HG03565 (cell line): ENCODE results near the gene SSTR5.
"Not testable (repeated sequence)": the region's sequence is repeated elsewhere in the genome, so short reads cannot be mapped to it uniquely, and the experiment has no call there.

ENCODE experiments used
- ATAC-seq: cut with Tn5 transposase; IDR thresholded peaks from one replicate; pipeline ENCODE4 v1.9.1; 2021; ENCODE audit warnings: mild to moderate bottlenecking, moderate library complexity; ENCODE audit not compliant: unreplicated experiment

The SSTR5 gene

DNA sequence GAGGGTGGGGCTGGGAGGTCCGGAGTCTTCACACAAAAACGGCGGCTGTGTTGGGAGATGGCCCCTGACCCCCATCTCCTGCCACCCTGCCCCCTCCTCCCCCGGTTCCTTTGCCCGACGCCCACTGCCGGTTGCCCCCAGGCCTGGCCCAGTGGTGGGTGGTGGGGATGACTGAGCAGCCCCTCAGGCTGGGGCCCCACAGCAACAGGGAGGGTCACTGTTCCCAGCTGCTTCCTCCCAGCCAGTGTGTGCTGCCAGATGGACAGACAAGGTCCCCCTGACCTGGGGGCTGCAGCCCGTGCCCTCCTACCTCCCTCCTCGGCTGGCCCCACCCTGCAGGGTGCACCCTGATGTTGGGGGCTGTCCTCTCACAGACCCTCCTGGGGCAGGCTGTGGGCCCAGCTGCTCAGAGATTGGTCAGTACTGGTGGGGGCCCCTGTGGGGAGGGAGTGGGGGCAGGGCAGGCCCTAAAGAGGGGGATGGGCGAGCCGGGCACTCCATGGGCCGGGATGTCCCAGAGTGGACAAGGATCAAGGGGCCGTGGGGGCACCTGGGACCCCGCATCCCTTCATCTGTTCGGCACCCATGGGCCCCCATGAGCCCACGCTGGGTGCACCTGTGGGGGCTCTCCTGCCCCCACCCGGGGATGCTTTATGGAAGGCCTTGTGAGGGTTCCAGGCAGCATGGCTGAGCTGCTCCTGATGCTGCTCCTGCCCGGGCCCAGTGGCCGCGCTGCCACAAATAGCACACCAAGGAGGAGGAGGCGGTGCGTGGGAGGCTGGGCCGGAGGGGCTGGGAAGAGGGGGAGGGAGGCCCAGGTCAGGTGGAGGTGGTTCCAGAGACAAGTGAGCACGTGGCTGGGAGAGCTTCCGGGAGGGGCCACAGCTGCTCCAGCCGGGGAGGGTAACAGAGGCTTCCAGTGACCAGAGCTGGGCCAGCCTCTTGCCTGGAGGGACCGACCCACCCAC is 18.4 kb downstream of the SSTR5 start:
- no peak for ATAC-seq

DNA sequence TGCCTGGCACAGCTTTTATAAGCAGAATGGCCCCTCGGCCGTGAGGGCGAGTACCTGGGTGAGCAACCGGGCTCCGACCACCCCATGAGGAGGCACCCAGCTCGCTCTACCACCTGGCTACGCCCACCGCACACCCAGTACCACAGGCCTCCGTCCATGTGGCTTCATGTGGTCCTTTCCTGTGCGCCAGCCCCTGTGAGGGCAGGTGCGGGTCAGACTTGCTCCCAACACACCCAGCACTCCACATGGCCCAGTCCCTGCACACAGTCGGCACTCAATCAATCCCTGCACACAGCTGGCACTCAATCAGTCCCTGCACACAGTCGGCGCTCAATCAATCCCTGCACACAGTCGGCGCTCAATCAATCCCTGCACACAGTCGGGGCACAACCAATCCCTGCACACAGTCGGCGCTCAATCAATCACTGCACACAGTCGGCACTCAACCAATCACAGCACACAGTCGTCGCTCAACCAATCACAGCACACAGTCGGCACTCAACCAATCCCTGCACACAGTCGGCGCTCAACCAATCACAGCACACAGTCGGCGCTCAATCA is 19.5 kb downstream of the SSTR5 start:
- ATAC-seq: no peak

DNA sequence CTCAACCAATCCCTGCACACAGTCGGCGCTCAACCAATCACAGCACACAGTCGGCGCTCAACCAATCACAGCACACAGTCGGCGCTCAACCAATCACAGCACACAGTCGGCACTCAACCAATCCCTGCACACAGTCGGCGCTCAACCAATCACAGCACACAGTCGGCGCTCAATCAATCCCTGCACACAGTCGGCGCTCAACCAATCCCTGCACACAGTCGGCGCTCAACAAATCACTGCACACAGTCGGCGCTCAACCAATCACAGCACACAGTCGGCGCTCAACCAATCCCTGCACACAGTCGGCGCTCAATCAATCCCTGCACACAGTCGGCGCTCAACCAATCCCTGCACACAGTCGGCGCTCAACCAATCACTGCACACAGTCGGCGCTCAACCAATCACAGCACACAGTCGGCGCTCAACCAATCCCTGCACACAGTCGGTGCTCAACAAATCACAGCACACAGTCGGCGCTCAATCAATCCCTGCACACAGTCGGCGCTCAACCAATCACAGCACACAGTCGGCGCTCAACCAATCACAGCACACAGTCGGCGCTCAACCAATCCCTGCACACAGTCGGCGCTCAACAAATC is 20.2 kb downstream of the SSTR5 start:
- ATAC-seq: not testable (repeated sequence)

DNA sequence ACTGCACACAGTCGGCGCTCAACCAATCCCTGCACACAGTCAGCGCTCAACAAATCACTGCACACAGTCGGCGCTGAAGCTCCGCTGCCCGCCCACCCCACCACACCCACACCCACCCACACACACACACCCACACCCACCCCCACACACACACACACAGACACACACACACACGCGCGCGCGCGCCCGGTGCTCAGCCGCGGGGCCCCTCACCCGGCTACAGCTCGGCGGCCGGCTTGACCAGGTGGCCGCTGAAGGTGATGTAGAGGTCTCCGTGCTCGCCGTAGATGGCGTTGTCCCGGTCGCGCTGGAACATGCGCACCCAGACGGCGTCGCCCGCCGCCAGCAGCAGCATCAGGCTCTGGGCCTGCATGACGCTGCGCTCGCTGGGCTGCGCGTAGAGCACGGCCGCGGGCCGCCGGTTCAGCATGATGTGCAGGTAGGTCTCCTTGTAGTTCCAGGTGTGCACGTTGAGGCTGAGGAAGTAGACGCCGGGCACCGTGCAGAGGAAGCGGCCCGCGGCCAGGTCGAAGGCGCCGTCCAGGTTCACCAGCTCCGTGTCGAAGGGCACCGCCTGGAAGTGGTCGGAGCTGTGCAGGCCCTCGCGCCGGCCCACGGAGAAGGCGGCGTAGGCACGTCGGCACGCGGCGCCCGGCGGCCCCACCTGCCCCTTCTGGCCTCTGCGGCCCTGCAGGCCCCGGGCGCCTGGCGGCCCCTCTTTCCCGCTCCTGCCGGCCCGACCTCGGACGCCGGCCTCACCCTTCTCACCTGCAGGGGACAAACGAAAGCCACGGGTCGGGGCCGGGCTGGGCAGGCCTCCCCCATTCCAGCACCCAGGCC is 21.0 kb downstream of the SSTR5 start:
- ATAC-seq: no peak

DNA sequence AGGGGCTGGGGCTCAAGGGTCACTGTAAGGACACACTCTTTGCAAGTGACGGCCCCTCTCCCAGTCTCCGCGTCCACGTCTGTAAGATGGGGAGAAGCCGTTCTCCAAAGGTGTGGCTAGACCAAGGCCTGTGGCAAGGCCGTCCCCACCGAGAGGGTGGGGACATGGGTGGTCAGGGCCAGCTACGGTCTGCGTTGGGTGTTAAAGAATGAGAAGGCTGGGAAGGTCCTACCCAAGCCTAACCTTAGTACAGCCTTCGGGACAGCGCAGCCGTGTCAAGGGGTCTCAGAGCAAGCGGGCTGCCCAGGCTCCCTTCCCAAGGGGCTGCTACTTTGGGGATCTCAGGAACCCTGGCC is 21.6 kb downstream of the SSTR5 start:
- ATAC-seq: no peak

DNA sequence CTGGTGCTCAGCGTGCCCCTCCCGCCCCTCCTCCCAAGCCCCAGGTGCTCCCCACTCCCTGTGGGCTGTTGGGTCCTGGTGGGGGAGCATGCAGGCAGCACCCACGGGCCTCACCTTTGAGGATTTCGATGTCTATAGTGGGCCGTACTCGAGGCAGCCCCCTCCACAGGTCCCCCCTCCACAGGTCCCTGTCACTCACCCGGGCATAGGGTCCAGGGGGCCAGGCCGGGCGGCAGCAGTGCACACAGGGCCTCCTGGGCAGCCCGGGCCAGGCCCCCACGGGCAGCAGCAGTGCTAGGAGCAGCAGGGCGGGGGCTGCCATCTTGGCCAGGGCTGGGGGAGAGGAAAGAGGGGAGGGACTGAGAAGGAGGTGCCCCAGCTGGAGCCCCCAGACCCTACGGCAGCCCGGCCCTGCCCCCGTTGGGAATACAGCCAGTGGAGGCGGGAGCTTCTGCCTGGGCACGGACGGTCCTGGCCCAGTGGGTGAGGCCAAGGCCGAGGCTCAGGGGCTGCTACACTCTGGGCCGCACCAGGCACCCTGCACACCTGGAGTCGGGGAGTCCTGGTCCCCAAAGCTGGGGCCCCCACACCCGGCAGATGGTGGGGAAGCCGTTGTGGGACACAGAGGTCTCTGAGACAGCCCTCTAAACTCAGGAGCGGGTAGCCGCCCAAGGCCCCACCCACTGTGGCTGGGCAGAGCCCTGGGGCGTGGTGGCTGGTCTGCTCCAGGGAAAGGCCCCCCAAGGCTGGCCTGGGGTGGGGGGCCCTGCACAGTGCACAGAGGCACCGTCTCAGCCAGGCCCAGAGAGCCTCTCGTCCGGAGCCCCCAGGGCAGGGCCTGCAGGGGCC is 22.3 kb downstream of the SSTR5 start:
- no peak for ATAC-seq

DNA sequence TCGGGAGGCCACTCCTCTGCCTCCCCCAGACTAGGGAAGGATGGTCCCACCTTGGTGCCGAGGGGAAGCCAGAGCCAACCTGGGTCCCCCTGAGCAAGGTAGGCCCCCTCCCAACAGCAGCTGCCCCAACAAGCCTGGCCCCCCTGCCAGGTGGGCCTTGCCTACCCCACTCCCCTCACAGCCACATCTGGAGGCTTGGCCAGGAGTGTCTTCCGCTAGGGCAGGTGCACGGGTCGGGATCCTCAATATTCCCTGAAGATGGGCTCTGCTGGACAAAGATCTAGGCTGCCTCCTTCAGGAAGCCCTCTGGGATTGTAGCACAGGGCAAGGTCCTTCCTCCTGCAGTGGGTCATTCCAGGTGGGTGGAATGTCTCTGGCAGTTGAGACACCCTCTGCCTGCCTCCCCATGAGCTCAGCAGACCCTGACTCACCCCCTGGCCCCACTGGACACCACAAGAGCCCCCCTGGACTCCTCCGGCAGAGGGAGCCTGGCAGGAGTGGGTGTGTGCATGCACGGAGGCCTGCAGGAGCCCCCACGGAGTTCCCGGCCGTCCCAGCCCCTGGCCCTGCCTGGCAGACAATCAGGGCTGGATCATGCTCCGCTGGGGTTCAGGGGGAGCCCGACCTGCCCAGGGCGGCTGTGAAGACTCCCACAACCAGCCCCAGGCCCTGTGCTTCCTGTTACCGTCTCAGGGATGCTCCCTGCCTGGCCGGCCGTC is 23.1 kb downstream of the SSTR5 start:
- ATAC-seq: no peak

DNA sequence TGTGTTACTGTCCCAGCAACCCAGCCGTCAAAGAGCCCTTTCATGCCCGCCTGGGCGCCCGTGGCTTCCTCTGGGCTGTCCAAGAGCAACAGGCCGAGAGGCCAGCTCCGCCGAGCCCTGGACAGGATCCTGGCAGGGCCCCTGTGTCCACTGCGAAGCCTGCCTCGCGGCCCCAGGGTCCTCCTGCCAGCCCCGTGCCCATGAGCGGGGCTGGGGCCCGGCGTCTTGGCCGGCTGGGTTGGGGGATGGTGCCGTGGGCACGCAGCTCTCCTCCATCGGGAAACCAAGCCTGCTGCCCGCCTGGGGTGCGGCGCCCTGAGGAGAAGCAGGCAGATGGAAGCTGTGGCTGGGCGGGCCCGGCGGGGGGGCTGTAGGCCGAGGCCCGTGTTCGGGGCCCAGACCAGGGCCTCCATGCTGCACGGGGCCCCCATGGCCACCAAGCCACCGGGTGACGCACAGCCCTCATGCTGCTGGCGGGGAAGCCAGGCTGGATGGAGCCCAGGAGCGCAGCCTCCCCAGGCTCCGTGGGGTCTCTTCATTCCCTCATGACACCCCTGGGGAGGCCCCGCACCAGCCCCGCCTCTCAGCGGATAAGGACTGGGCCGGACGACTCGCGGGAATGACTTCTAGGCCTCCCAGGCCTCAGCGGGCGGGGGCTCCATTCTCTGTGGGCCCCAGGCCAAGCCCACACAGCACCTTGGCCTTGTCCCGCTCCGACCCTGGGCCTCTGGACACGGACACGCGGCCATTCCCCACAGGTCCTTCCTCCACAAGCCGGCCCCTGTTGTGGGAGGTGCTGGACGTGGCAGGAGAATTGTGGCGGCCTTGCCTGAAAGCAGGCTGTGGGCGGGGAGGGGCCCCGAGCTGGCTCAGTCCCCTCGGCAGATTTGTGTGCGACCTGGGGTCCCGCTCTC is 23.9 kb downstream of the SSTR5 start, which contains the start of gene C1QTNF8:
C1QTNF8 (minus strand) TSS at position 76 of the 914 bp plus-strand sequence. CDS start 1,322 bp downstream, outside the sequence.
- ATAC-seq: no peak

DNA sequence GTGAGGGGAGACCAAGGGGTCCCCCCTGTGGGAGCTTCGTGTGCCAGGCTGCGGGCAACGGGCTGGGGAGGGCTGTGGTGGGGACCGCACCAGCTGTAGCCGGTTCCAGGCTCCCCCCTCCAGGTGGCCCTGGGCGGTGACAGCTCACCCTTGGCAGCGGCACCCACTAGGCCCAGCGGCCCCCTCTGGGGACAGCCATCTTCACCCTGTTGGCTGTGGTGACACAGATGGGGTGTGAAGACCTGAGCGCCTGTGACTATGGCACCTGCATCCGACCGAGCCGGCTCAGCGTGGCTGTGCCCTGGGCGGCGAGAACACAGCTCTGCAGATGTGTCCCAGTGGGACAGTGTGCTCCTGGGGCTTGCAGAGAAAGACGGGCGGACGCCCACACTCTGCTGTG is 24.6 kb downstream of the SSTR5 start:
- ATAC-seq: no peak

DNA sequence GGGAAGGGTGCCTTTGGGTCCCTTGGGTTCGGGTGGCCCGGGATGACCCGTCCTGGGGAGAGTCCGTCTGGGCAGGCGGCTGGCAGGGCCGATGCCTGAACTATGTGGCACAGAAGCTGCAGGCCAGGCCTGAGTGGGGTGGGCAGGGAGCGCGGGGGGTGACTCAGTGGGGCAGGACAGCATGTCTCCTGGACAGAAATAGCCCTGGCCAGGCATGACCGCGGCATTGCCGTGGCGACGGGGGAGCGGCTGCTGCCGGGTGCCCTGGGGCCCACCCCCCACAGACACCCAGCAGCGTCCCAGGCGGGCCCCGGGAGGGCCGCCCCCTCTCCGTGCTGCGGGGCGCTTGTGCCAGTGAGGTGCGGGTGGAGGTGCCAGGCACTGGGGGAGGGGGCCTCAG is 25.3 kb downstream of the SSTR5 start:
- ATAC-seq: no peak

DNA sequence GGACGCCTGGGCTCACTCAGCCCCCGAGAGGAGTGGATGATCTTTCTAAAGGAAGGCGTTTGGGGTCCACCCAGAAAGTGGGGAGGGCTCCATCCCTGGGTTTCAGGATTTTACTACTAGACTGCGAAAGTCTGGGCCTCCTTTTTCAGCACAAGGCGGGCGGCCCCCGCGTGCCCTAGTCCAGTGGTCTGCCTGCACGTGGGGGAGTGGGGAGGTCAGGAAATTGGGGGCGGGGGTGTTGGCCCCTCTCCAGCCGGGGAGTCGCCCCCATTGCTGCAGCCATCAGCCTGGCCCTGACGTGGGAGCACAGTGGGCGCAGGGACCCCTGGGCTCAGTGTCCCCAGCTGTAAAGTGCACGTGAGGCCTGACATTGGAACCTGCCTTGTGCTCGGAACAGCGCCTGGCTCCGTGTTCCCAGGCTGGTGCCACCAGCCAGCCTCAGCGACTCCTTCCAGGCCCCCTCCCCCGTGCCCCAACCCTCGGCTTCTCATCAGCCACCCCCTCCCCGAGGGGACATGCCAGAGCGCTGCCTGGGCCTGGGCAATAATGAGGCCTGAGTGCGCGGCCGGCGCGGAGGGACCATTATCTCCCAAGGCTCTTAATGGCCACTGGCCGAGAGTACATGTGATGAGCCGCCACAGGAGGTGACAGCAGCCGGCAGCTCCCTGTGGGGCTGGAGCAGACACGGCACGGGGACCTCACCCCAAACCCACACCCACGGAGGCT is 25.9 kb downstream of the SSTR5 start:
- ATAC-seq: no peak

DNA sequence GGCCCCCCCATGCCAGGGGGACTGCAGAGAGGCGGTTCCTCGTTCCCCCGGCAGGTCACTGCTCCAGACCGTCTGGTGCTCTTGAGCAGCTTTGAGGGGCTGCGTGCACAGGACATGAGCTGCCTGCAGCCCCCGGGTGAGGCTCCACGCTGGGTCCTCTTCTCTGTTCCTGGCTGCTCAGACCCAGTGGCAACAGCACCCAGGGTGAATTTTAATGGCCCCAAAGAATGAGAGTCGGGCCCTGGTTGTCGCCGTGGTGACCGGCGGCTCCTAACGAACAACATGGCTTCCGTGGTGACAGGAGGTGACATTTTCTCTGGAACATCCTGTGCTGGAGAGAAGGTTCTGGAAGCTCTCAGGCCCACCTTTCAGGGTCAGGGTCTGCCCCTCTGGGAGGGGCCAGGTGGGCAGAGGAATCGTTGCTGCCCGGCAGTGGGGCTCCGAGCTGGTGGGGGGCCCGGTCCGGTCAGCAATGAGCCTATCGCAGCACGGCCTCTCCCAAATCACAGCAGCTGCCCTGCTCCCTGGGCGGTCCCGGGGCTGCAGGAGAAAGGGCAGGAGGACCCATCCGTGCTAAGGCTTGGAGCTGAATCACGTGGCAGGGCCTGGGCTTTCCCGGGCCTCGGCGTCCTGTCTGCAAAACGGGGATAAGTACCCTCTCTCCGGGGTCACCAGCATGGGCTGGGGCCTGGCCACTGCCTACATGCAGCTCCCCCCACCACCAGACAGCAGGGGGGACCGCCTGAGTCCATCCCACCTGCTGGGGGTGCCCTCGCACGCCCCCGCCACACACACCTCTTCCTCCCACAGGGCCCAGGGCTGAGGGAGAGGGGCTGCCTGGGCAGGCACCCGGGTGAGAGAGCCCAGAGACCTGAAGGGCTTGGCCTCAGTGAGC is 26.9 kb downstream of the SSTR5 start:
- ATAC-seq: no peak

DNA sequence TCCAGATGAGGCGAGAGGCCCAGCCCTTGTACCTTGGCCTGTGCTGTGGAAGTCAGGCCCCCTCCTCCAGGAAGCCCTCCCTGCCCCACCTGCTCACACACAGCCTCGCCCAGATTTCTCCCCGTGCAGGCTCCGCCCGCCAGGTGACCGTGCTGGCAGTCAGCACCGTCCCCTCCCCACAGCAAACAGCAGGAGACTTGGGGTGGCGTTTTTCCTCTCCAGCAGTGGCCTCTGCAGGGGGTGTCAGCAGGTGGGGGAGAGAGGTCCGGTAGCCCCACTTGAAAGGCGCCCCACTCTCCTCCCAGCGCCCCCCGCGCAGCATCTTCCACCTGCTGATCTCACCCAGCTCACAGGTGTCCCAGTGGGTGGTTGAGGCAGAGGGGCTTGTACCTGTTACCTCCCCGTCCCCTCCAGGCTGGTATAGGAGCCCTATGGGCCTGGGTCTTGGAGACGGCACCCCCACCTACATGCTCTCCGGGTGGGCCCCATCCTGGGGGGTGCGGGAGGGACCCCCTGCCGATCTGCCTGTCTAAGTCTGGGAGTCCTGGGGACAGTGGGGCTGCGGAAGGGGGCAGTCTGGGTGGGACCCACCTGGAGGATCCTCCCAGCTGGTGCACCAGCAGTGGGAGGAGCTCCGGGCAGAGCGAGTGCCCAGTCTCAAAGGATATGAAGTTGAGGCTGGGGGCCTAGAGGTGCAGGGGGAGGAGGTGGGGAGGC is 27.7 kb downstream of the SSTR5 start:
- ATAC-seq: no peak

DNA sequence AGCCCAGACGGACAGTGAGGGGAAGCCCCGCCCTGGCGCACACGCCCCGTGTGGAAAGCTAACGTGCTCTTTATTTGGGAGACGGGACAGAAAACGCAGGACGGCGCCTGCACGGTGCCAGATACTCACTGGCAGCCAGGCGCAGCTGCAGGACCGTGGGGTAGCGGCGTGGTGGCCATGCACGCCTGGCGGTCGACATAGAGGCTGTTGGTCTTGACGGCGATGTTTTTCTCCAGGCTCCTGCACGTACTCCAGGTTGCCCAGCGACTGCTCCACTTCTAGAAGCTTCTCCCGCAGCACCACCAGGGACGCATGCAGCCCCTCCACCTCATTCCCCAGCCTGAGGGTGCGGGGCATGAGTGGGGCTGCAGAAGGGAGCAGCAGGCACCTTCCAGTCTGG is 28.6 kb downstream of the SSTR5 start:
- ATAC-seq: no peak

DNA sequence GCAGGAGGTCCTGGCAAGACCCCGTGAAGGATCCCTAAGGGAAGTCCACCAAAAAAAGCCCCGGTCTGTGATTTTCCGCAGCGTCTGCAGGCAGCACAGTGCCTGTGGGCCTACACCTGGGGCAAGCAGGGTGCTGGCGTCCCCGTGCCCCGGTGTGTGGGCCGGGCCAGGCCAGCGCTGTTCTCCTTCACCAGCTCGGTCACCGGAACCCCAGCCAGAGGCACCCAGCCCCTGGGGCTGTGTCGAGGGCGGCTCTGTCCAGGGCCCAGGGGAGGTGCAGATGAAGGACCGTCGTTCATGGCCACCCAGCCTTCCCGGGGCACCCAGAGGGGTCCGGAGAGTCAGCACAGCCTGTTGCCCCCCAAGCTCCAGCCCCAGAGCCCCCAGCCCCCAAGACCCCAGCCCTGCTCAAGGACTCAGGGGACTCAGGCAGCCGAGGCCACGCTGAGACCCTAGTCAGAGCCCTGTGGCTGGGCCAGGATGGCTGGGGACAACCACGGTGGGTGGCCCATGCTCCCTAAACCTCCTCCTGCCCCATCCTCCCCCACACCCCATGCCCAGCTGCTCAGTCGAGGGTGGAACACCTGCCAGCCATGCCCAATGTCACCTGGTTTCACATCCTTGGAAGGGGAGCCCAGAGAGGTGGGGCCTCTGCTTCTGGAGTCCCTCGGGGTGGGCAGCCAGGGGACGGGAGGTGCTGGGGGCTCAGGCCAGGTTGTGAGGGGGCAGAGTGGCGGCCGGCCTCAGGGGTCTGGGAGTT is 29.2 kb downstream of the SSTR5 start:
- no peak for ATAC-seq

DNA sequence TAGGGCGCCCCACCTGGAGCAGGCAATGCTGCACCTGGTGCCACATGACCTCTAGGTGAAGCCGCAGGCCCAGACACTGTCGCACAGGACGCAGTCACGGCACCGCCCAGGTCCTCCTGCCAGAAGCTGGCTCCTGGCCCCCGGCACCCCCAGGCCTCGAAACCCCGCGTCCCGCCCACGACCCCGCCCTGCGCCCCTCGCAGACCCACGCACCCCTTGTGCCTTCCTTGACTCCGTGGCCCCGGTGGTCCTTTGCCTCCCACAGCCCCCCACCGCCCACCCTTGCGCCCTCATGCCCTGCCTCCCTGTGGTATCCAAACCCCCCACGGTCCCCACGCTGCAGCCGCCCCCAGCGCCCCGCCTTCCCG is 29.8 kb downstream of the SSTR5 start:
- ATAC-seq: no peak
